NCI-H2227 (cell line): Measurements from ENCODE around the gene UBAC2.

Experiments
- DNase-seq: peaks from one replicate; lab custom pipeline; 2025; ENCODE audit not compliant: unreplicated experiment; lab: John Stamatoyannopoulos, UW

The UBAC2 gene

DNA sequence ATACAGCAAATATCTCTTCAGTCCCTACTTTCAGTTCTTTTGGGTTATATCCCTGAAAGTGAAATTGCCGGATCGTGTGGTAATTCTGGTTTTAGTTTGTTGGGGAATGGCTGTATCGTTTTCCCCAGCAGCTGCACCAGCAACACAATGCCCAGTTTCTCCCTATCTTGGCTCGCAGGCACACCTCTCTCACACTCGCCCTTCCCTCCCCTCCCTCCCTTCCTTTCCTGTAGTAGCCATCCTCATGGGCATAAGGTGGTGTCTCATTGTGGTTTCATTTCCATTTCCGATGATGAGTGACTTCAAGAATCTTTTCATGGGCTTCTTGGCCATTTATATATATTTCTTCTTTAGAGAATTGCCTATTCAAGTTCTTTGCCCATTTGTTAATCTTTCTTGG, 66.2 kb downstream of the UBAC2 start:
- DNase-seq = no peak

DNA sequence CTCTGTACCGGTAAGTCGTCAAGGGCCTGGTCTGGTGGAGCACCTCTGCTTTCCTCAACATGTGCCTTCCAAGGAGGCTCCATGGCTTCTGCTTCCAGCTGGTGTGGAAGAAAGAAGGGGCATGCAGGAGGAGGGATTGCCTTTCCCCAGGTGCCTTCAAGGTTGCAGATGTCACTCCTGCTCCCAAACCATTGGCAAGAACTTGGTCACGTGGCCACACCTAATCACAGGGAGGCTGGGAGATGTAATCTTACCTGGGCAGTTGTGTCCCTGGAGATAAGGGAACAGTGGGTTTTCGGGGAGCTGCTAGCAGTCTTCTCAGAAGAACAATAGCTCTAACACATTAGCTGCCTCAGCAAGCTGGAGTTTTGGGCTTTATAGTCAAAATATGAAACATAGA, 67.3 kb downstream of the UBAC2 start:
- DNase-seq = no peak

DNA sequence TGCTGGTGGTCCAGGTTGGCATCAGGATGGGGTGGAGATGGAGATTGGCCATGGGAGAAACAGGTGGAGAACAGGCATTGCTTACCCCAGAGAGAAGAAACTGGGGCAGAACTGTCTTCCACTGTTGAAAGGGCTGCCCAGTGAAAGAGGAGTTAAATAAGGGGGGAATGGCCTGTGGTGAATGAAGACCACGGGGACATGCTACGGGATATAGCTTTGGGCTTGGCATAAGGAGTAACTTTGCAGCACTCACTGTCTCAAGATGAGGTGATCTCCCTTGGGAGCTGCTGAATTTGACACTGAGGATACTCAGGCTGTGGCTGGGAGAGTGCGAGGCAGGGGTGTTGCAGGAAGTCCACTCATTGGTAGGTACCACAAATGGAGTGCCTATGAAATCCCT, 68.2 kb downstream of the UBAC2 start:
- DNase-seq = no peak

DNA sequence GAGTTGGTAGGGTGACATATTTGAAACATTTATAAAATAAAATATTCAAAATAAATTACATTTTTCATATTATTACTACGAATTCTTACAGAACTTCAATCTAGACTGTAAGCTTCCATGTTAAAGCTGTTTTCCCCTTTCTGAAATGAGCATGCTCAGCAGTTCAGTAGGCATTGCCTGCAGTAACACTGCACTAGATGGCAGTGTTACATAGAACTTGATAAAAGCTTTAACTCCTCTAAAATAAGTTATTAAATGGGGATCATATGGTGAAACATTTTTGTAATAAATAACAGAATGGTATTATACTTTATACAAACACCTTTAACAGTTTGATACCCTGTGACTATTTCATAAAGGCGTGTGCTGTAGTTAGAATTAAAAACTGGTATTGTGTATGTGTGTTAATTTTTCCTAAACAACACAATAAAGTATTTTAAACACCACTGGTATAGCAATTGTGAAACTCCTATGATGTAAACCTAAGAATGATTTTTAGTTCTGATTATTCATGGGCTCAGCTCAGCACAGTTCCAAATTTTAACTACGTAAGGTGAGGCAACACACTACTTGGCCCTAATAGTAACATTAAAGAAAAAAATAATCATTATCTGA, 69.1 kb downstream of the UBAC2 start:
- DNase-seq = peak; percentile 26

- no peak for DNase-seq
These were observed 69.9 kb downstream of the UBAC2 start for GRCh38 chr13:99270518-99270917.

DNA sequence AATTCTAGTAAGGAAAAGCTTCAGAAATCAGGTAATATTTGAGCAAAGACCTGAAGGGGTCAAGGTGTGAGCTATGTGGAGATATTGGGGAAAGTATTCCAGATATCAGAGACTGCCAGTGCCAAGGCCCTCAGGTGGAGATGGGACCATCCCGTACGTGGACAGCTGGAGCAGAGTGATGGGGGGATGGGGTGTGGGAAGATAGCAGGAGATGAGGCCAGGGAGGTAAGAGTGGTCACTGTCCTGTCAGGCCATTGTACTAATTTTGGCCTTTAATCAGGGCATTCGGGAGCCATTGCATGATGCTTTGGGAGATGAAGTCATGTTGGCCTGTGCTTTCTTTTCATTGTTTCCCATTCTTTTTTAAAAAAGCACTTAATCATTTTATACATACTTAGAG, 70.6 kb downstream of the UBAC2 start:
- DNase-seq = no peak

DNA sequence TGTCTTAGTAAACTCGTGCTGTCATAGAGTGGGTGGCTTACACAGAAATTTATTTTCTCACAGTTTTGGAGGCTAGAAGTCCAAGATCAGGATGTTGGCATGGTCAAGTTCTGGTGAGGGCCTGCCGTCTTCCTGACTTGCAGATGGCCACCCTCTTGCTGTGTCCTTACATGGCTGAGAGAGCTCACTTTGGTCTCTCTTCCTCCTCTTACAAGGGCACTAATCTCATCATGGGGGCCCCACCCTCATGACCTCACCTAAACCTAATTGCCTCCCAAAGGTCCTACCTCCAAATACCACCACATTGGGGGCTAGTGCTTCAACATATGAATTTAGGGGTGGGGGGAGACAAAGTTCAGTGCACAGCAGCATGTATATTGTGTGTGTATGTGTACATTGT, 71.8 kb downstream of the UBAC2 start:
- no peak for DNase-seq

- no peak for DNase-seq
These were observed 72.5 kb downstream of the UBAC2 start for GRCh38 chr13:99273128-99273527.

DNA sequence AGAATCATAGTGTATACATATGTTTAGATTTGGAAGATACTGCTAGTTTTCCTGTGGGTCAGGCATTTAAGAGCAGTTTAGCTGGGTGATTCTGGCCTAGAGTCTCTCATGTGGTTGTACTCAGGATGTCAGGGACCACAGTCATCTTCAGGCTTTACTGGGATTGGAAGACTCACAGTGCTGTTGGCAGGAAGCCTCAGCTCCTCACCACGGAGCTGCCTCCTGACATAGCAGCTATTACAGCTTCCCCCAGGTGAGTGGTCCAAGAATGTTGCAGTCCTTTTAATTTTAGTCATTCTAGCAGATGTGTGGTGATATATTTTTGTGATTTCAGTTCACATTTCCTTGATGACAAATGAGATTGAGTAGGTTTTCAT, 74.4 kb downstream of the UBAC2 start:
- DNase-seq = no peak

DNA sequence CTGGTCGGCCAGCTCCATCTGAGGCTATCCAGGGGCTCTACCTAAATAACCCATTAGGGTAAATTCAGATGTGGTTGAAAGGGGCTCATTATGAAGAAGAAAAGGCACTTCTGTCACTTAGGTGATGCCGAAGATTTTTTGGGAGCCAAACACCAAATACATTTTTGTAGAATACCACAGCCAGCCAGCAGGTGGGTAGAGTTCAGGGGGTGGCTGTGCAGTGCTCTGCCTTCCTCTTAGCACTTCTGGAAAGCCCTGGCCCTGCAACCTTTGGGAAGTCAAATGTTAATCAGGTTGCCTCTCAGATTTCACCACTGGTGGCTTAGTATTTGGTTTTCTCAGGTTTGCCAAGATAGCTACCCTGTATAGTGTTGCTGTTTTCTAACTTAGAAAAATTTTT, 76.1 kb downstream of the UBAC2 start:
- DNase-seq = no peak

DNA sequence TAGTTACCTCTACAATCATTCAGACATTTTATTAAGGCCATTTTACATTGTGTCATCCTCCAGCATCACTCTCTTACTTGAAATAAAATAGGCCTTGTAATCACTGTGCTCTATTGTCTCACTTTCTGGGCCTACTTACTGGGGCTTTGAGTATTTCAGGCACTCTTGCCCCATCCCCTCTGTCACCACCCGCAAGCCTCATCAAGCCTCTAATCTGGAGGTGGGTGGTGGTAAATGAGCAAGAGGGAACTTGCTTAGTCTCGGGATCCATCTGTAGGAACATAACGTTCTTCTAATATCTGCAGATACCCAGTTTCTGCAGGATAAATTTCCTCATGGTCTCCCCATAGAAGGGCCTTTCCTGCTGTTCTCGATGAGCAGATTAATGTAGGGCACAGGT, 77.0 kb downstream of the UBAC2 start:
- no peak for DNase-seq

DNA sequence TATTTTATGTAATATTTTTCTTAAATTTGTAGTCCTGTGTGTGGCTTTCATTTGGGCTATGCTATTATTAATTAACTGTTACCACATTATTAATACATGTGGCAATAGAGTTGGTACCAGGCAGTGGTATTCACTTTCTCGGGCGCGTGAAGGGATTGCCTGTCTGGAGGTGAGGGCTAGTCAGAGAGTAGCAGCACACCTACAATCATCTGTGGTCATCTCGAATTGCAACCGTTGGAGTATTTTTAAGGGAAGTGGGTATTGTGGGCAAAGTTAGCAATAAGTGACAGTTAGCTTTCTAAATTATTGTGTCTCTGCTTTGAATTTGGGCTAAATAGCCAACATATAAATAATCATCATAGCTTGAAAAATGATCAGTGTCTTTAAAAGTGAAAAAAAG, 77.5 kb downstream of the UBAC2 start:
- DNase-seq = no peak

DNA sequence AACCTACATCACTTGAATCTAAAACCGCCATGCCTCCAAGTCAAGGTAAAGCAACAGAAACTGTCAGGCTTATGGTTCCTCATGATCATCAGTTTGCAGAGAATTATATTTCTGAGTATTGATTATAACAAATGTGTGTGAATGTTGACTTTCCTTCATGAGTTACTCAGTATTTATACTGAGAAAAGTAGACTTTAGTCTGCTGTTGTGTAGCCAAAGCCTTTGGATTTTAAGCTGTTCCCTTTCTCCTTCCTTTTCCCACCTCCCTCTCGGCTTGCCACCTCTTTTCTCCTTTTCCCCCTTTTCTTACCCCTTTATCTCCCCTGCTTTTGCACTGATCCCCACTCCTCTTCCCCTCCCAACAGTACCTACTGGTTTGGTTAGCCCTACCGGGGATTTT, 78.2 kb downstream of the UBAC2 start:
- no peak for DNase-seq

GRCh38 chr13:99279637-99280036, 79.0 kb downstream of the UBAC2 start:
- no peak for DNase-seq

DNA sequence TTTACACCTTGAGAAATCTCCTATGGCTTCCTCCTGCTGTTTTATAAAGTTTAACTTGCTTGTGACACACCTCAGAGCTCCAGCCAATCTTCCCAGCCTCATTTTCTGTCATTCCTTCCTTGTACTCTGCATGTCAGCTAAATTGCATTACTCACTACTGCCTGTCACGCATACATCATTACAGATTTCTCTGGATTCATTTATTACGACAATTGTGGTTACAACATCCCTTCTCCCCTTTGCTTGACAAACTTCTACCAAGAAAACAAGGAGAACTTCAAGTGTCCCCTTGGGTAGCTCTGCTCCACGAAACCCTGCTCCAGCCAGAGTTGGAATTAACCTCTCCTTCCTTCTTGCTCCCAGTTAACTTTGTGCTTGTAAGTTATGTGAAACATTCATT, 79.5 kb downstream of the UBAC2 start:
- no peak for DNase-seq

DNA sequence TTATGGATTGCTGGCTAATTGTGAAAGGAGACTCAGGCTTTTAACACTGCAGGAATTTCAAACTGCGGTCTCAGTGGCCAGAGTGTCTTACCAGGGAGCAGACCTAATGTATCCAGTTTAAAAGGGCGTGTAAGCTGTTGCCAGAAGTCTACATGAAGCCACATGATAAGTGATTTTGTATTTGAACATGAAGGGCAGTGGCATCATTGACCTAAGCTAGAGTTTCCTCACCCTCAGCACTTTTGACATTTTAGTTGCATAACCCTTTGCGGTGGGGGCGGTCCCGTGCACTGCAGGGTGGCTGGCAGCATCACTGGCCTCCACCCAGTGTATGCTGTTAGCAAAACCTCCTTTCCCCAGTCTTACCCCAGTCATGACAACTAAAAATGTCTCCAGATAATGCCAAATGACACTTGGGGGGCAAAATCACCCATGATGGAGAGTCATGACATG, 81.2 kb downstream of the UBAC2 start:
- no peak for DNase-seq

- DNase-seq = no peak
These were observed 81.9 kb downstream of the UBAC2 start for GRCh38 chr13:99282264-99283231.

- DNase-seq = no peak
These were observed 85.0 kb downstream of the UBAC2 start for GRCh38 chr13:99285432-99286182.

DNA sequence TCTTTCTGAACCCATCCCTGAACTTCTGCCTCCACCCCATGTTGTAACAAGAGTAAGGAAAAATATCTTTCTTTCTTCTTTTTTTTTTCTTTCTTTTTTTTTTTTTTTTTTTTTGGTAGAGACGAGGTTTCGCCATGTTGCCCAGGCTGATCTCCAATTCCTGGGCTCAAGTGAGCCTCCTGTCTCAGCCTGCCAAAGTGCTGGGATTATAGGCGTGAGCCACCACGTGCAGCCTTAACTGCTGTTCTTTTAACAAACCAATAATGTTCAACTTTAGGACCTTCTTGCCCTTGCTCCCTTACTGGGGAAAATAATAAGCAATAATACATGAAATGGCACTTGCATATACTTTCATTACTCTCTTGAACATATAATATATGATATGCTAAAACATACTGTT, 86.9 kb downstream of the UBAC2 start:
- no peak for DNase-seq

GRCh38 chr13:99288089-99288488, 87.4 kb downstream of the UBAC2 start:
- DNase-seq = no peak

DNA sequence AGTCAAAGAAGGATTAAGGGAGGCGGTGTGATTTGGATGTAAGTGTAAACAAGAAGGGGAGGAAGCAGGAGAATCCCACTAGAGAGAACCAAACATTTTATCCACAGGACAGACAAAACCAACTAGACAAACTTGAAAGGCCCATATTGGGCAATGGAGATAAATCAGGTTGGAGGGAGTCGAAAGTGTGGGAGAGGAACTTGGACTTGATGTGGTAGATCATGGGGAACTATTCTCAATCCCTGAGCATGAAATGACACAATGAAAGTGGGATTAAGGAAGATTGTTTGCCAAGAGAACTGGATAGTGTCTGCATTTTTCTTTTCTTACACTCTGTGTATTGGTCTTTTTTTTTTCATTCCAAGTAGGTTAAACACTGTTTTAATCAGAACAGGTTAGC, 88.6 kb downstream of the UBAC2 start:
- DNase-seq = no peak
